Measurements from ENCODE around the gene HMGCLL1. TPM values are rescaled to one million over a fixed set of nuclear protein-coding genes. Genes with fewer than 3 reads are reported as not detected.

Gene HMGCLL1
- total RNA-seq, 3 donors from 2014 or later, result 0.27 to 1.0 (median 0.46) TPM

GRCh38 chr6:55445648-55446204, 133.3 kb downstream of the HMGCLL1 start:
- H3K9me3 ChIP-seq, result no peaks in the 10 kb centered on the region
- no peaks in the 10 kb centered on the region for H3K4me1 ChIP-seq (ENCODE audit: low read depth)
- peak in 1 of 3 donors; percentile 17 for DNase-seq
- no peak for ATAC-seq
- intact Hi-C loops (cut with DNase I, micrococcal nuclease), result no loop called here
- TF ChIP-seq CTCF (IDR thresholded peaks at IDR 0.05), result no peak
- no peaks in the 10 kb centered on the region for H3K36me3 ChIP-seq (ENCODE audit: low read depth)
- no peak overlapping the region for H3K4me3 ChIP-seq

- no peak for ATAC-seq
- no peaks in the 10 kb centered on the region for H3K9me3 ChIP-seq
- intact Hi-C loops (cut with DNase I, micrococcal nuclease), result no loop called here
Measured at GRCh38 chr6:55443238-55444134, 135.5 kb downstream of the HMGCLL1 start.

GRCh38 chr6:55438203-55438602, 140.8 kb downstream of the HMGCLL1 start:
- no peak for DNase-seq
- no peak overlapping the region for H3K4me3 ChIP-seq
- intact Hi-C loops (cut with DNase I, micrococcal nuclease), result no loop called here
- no peaks in the 10 kb centered on the region for H3K9me3 ChIP-seq
- no peaks in the 10 kb centered on the region for H3K4me1 ChIP-seq (ENCODE audit: low read depth)
- ATAC-seq, result no peak
- no peaks in the 10 kb centered on the region for H3K36me3 ChIP-seq (ENCODE audit: low read depth)
- TF ChIP-seq CTCF (IDR thresholded peaks at IDR 0.05), result no peak

More at GRCh38 chr6:55443238-55444134, 135.5 kb downstream of the HMGCLL1 start:
- Histone ChIP-seq H3K4me1 (ENCODE audit: low read depth) (no peaks in the 10 kb centered on the region), H3K4me3 (no peak overlapping the region), H3K36me3 (ENCODE audit: low read depth) (no peaks in the 10 kb centered on the region)
- no peak for DNase-seq
- no peak for TF ChIP-seq CTCF (IDR thresholded peaks at IDR 0.05)

GRCh38 chr6:55437141-55437540, 141.9 kb downstream of the HMGCLL1 start:
- Histone ChIP-seq H3K36me3 (ENCODE audit: low read depth) (no peaks in the 10 kb centered on the region), H3K9me3 (no peaks in the 10 kb centered on the region), H3K4me1 (ENCODE audit: low read depth) (no peaks in the 10 kb centered on the region), H3K4me3 (no peak overlapping the region)
- intact Hi-C loops (cut with DNase I, micrococcal nuclease), result no loop called here
- no peak for DNase-seq
- no peak for ATAC-seq
- no peak for TF ChIP-seq CTCF (IDR thresholded peaks at IDR 0.05)

GRCh38 chr6:55433446-55434130, 145.4 kb downstream of the HMGCLL1 start:
- Histone ChIP-seq H3K4me1 (ENCODE audit: low read depth) (no peaks in the 10 kb centered on the region), H3K9me3 (no peaks in the 10 kb centered on the region), H3K4me3 (no peak overlapping the region), H3K36me3 (ENCODE audit: low read depth) (no peaks in the 10 kb centered on the region)
- no peak for DNase-seq
- intact Hi-C loops (cut with DNase I, micrococcal nuclease), result no loop called here
- no peak for TF ChIP-seq CTCF (IDR thresholded peaks at IDR 0.05)
- no peak for ATAC-seq

Measured in mucosa of descending colon (tissue), 3 donors.